C4-2B (cell line): ENCODE data around the gene GIMD1.

Experiments used
- CTCF ChIP-seq: fragments of 450-650 bp; conservative IDR thresholded peaks from 2 replicates; pipeline ENCODE4 v1.5.1; 2017; ENCODE audit warnings: mild to moderate bottlenecking
- ZFX ChIP-seq: fragments of 450-650 bp; IDR thresholded peaks from 2 replicates; pipeline ENCODE4 v1.6.1; 2017

GRCh38 chr4:106317815-106318214 is 50.8 kb downstream of the GIMD1 start:
- TF ChIP-seq CTCF (no peak), ZFX (no peak)
